ENCODE measurements around the gene HMGCR. TPM values are rescaled to one million over a fixed set of nuclear protein-coding genes. Genes with fewer than 3 reads are reported as not detected.

The HMGCR gene
- total RNA-seq, 1 experiment from 2014 or later, result 101 TPM

- Histone ChIP-seq H3K9me2 (ENCODE audit: insufficient read depth) (no peaks in the 10 kb centered on the region), H3K79me2 (ENCODE audit: insufficient read depth, low read length) (no peaks in the 10 kb centered on the region), H3K4me1 (ENCODE audit: control insufficient read depth in 1 of 2, insufficient read depth in 2 of 2, low read length in 2 of 2) (no peaks in the 10 kb centered on the region), H3K36me3 (ENCODE audit: control insufficient read depth in 1 of 2, insufficient read depth in 2 of 2, low read length in 2 of 2) (peaks cover 56 to 63% of the 10 kb centered on the region in 2 experiments), H3K9me3 (ENCODE audit: control insufficient read depth in 1 of 2, insufficient read depth in 1 of 2, low read depth in 1 of 2, low read length in 2 of 2) (no peaks in the 10 kb centered on the region), H2AFZ (ENCODE audit: low read depth, low read length, poor library complexity, severe bottlenecking) (no peak overlapping the region), H3K9ac (ENCODE audit: low read length) (no peak overlapping the region), H4K20me1 (ENCODE audit: insufficient read depth) (no peaks in the 10 kb centered on the region), H3K27me3 (ENCODE audit: insufficient read depth, low read length) (no peaks in the 10 kb centered on the region), H3K4me2 (ENCODE audit: low read length) (no peak overlapping the region), H3K27ac (ENCODE audit: low read depth, low read length) (no peak overlapping the region), H3K4me3 (replicated peaks in 1 of 2; ENCODE audit: low read depth in 1 of 2, low read length in 2 of 2) (no peak overlapping the region)
- intact Hi-C loops (cut with micrococcal nuclease), result no loop called here
- POLR2A ChIA-PET, result no interaction called here
- RAD21 ChIA-PET (ENCODE audit: low non-redundant PET in 1 of 2, low total read pairs in 2 of 2, uncharacterized antibody in 2 of 2, unreplicated experiment in 2 of 2), result no interaction called here
- no TSS peak for BruUV-seq (replicated peaks)
- DNase-seq (ENCODE audit: low read depth, low spot score) (no peak), ATAC-seq (no peak)
- TF ChIP-seq TCF7L2 (IDR thresholded peaks at IDR 0.05; ENCODE audit: borderline replicate concordance, extremely low read depth, insufficient read depth, insufficient read length) (no peak), ZFX (IDR thresholded peaks at IDR 0.05) (no peak), CTCF (IDR thresholded peaks at IDR 0.05 in 2 of 3, conservative IDR thresholded peaks at IDR 0.05 in 1 of 3; ENCODE audit: borderline replicate concordance in 1 of 3, insufficient read depth in 1 of 3, low read depth in 2 of 3, low read length in 2 of 3) (no peak), ZNF274 (IDR thresholded peaks at IDR 0.05; ENCODE audit: low read depth, low read length) (no peak), YY1 (IDR thresholded peaks at IDR 0.05; ENCODE audit: extremely low read depth, insufficient replicate concordance, low read depth, low read length) (no peak)
- CTCF ChIA-PET, result no interaction called here
These were observed 21.1 kb downstream of the HMGCR start for GRCh38 chr5:75358117-75358516.

- Histone ChIP-seq H3K4me3 (replicated peaks in 1 of 2; ENCODE audit: low read depth in 1 of 2, low read length in 2 of 2) (no peak overlapping the region), H3K27me3 (ENCODE audit: insufficient read depth, low read length) (no peaks in the 10 kb centered on the region), H2AFZ (ENCODE audit: low read depth, low read length, poor library complexity, severe bottlenecking) (no peak overlapping the region), H3K4me1 (ENCODE audit: control insufficient read depth in 1 of 2, insufficient read depth in 2 of 2, low read length in 2 of 2) (no peaks in the 10 kb centered on the region), H3K9ac (ENCODE audit: low read length) (no peak overlapping the region), H3K36me3 (ENCODE audit: control insufficient read depth in 1 of 2, insufficient read depth in 2 of 2, low read length in 2 of 2) (peaks cover 35 to 38% of the 10 kb centered on the region in 2 experiments), H3K4me2 (ENCODE audit: low read length) (no peak overlapping the region), H3K9me3 (ENCODE audit: control insufficient read depth in 1 of 2, insufficient read depth in 1 of 2, low read depth in 1 of 2, low read length in 2 of 2) (no peaks in the 10 kb centered on the region), H3K27ac (ENCODE audit: low read depth, low read length) (no peak overlapping the region), H3K9me2 (ENCODE audit: insufficient read depth) (no peaks in the 10 kb centered on the region), H3K79me2 (ENCODE audit: insufficient read depth, low read length) (no peaks in the 10 kb centered on the region), H4K20me1 (ENCODE audit: insufficient read depth) (no peaks in the 10 kb centered on the region)
- TF ChIP-seq RAD21 (IDR thresholded peaks at IDR 0.05; ENCODE audit: low read depth) (no peak), MAX (IDR thresholded peaks at IDR 0.05) (no peak), FOSL1 (IDR thresholded peaks at IDR 0.05; ENCODE audit: low read depth) (no peak), ZFX (IDR thresholded peaks at IDR 0.05) (no peak), REST (IDR thresholded peaks at IDR 0.05; ENCODE audit: low read depth) (no peak), ELF1 (IDR thresholded peaks at IDR 0.05; ENCODE audit: borderline replicate concordance, low read depth) (no peak), YY1 (IDR thresholded peaks at IDR 0.05; ENCODE audit: extremely low read depth, insufficient replicate concordance, low read depth, low read length) (no peak)
- RAD21 ChIA-PET (ENCODE audit: low non-redundant PET in 1 of 2, low total read pairs in 2 of 2, uncharacterized antibody in 2 of 2, unreplicated experiment in 2 of 2), result no interaction called here
- BruUV-seq (replicated peaks), result no TSS peak
- intact Hi-C loops (cut with micrococcal nuclease), result no loop called here
- POLR2A ChIA-PET, result no interaction called here
- no peak for DNase-seq (ENCODE audit: low read depth, low spot score)
- ATAC-seq, result no peak
- CTCF ChIA-PET, result interaction anchor here (1.0 kb wide), 1 partner anchor 24 kb away, joined by 3 read pairs; the partner anchor contains the start of gene HMGCR
These were observed 24.3 kb downstream of the HMGCR start for GRCh38 chr5:75361310-75361709.
